Upper lobe of left lung (tissue), 6 donors: Measurements from ENCODE around the gene CR1L. TPM values are rescaled to one million over a fixed set of nuclear protein-coding genes. Genes with fewer than 3 reads are reported as not detected.
"Not testable (repeated sequence)": the region's sequence is repeated elsewhere in the genome, so short reads cannot be mapped to it uniquely, and the experiment has no call there.

ENCODE experiments used
- ATAC-seq, 2 donors: fragments of 200-7000 bp; cut with Tn5 transposase; one replicate each; pipeline ENCODE4 v1.9.1; 2022; ENCODE audit warnings: mild to moderate bottlenecking in 2 of 2, moderate library complexity in 2 of 2; ENCODE audit not compliant: low FRiP score in 2 of 2
- DNase-seq, 2 donors: peaks; one replicate each; pipeline ENCODE4 v3.0.0-alpha.2; 2019 to 2020
- H3K27ac ChIP-seq, 4 donors: fragments of 200-600 bp; sonication (generic); one replicate each; pipeline ENCODE4 v1.5.1; 2016 to 2019
- H3K27me3 ChIP-seq, 4 donors: fragments of 200-600 bp; sonication (generic); one replicate each; pipeline ENCODE4 v1.5.1; 2017 to 2019
- H3K36me3 ChIP-seq, 4 donors: fragments of 200-600 bp; sonication (generic); one replicate each; pipeline ENCODE4 v1.5.1; 2016 to 2019
- H3K4me1 ChIP-seq, 4 donors: fragments of 200-600 bp; sonication (generic); one replicate each; pipeline ENCODE4 v1.5.1; 2018 to 2019
- H3K4me3 ChIP-seq, 4 donors: fragments of 200-600 bp; sonication (generic); one replicate each; pipeline ENCODE4 v1.5.1; 2017 to 2019; ENCODE audit warnings: mild to moderate bottlenecking in 2 of 4, moderate library complexity in 1 of 4
- H3K9me3 ChIP-seq, 4 donors: fragments of 200-600 bp; sonication (generic); one replicate each; pipeline ENCODE4 v1.5.1; 2018 to 2019
- EP300 ChIP-seq, 4 donors: sonication (generic); formaldehyde crosslinking; IDR thresholded peaks; one replicate each; pipeline ENCODE4 v1.5.1; 2017; ENCODE audit warnings: antibody characterized with exemption in 4 of 4, control low read depth in 2 of 4
- POLR2A ChIP-seq, 4 donors: fragments of 450-650 bp; IDR thresholded peaks; one replicate each; pipeline ENCODE4 v1.5.1; 2016 to 2017; ENCODE audit warnings: antibody characterized with exemption in 4 of 4, mild to moderate bottlenecking in 2 of 4
- POLR2AphosphoS5 ChIP-seq, 2 donors: sonication (generic); formaldehyde crosslinking; IDR thresholded peaks; one replicate each; pipeline ENCODE4 v1.5.1; 2017; ENCODE audit warnings: antibody characterized with exemption in 2 of 2
- WGBS, 2 donors: methylation state at CpG; one replicate each; pipeline ENCODE4 v1.1.5; 2017 to 2018; 5-methylcytosine and 5-hydroxymethylcytosine counted together
- total RNA-seq, 6 donors: library from RNA; depleted of rRNA in 4 of 6; stranded (reverse); fragments of >200 nt in 4 of 6; gene quantifications; one replicate each; pipeline versions ENCODE4 v1.1.0 to v1.2.1, GENCODE V29; 2016 to 2021
- TF ChIP-seq, protein P1 (sequence below), 6 experiments: fragments of 450-650 bp in 4 of 6; fragments of 200-600 bp in 2 of 6; sonication (generic) in 2 of 6; IDR thresholded peaks; one replicate each; pipeline ENCODE4 v1.5.1; 2016 to 2019; ENCODE audit warnings: antibody characterized with exemption in 6 of 6
- donor health status: DM: no; HTN: no; CAD: no; lungs with moderate emphysema.
- donor health status: DM: no; HTN: yes; CAD: no; lungs with severe emphysema.

The CR1L gene
- total RNA-seq, 6 donors from 2014 or later = 0.30 to 1.0 TPM; not detected in 4

DNA sequence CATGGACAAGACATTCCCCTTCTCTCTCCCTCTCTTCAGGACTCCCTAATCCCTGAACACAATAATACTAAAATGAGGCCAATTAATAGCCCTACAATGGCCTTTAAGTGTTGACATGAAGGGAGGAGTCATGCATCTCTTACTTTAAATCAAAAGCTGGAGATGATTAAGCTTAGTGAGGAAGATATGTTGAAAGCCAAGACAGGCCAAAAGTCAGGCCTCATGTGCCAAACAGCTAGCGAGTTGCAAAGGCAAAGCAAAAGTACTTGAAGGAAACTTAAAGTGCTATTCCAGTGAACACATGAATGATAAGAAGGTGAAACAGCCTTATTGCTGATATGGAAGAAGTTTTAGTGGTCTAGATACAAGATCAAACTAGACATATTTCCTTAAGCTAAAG lies 57.4 kb downstream of the CR1L start:
- TF ChIP-seq EP300 (IDR thresholded peaks at IDR 0.05) (no peak), POLR2A (IDR thresholded peaks at IDR 0.05) (no peak), POLR2AphosphoS5 (IDR thresholded peaks at IDR 0.05) (no peak)
- TF ChIP-seq, protein P1, sequence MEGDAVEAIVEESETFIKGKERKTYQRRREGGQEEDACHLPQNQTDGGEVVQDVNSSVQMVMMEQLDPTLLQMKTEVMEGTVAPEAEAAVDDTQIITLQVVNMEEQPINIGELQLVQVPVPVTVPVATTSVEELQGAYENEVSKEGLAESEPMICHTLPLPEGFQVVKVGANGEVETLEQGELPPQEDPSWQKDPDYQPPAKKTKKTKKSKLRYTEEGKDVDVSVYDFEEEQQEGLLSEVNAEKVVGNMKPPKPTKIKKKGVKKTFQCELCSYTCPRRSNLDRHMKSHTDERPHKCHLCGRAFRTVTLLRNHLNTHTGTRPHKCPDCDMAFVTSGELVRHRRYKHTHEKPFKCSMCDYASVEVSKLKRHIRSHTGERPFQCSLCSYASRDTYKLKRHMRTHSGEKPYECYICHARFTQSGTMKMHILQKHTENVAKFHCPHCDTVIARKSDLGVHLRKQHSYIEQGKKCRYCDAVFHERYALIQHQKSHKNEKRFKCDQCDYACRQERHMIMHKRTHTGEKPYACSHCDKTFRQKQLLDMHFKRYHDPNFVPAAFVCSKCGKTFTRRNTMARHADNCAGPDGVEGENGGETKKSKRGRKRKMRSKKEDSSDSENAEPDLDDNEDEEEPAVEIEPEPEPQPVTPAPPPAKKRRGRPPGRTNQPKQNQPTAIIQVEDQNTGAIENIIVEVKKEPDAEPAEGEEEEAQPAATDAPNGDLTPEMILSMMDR (IDR thresholded peaks at IDR 0.05) = no peak
- no peak for ATAC-seq
- no peaks in the 10 kb centered on the region for H3K27me3 ChIP-seq
- no peak overlapping the region for H3K27ac ChIP-seq
- H3K9me3 ChIP-seq = no peaks in the 10 kb centered on the region
- DNase-seq = no peak
- WGBS, 2 donors = 59 to 67% methylated on average over 1 of the region's 1 CpG
- no peak overlapping the region for H3K4me3 ChIP-seq
- H3K36me3 ChIP-seq = no peaks in the 10 kb centered on the region
- H3K4me1 ChIP-seq = no peaks in the 10 kb centered on the region

DNA sequence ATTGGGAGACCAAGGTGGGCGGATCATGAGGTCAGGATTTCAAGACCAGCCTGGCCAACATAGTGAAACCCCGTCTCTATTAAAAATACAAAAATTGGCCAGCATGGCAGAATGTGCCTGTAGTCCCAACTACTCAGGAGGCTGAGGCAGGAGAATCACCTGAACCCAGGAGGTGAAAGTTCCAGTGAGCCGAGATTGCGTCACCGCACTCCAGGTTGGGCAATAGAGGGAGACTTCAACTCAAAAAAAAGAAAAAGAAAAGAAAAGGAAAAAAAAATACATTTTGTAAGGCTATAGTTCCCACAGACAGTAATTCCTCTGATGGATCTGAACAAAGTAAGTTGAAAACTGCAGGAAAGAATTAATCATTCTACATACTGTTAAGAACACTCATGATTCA lies 58.8 kb downstream of the CR1L start:
- no peaks in the 10 kb centered on the region for H3K27me3 ChIP-seq
- 88 to 98% methylated on average over 5 of the region's 5 CpGs for WGBS, 2 donors
- no peaks in the 10 kb centered on the region for H3K36me3 ChIP-seq
- no peak overlapping the region for H3K27ac ChIP-seq
- TF ChIP-seq EP300 (IDR thresholded peaks at IDR 0.05) (no peak), POLR2A (IDR thresholded peaks at IDR 0.05) (no peak), POLR2AphosphoS5 (IDR thresholded peaks at IDR 0.05) (no peak)
- TF ChIP-seq, protein P1 (IDR thresholded peaks at IDR 0.05) = no peak
- ATAC-seq (no peak), DNase-seq (no peak)
- H3K4me3 ChIP-seq = no peak overlapping the region
- no peaks in the 10 kb centered on the region for H3K9me3 ChIP-seq
- no peaks in the 10 kb centered on the region for H3K4me1 ChIP-seq

DNA sequence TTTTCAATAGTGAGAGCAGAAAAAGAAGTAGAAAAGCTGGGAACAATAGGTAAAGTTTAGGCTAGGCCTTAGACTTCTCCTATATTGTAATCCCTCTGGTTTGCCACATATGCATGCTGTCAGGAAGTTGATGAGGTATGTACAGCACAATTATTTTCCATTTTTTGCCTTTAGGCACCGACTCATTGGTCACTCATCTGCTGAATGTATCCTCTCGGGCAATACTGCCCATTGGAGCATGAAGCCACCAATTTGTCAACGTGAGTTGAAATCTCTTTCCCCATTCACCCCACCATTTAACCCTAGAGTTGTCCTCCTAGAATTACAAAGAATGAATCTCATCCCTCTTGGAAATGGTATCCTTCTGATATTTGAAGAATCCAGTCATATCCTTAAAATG lies 63.1 kb downstream of the CR1L start:
- not testable (repeated sequence) for H3K4me3 ChIP-seq, H3K4me1 ChIP-seq, H3K27me3 ChIP-seq, H3K36me3 ChIP-seq, H3K27ac ChIP-seq, H3K9me3 ChIP-seq, ATAC-seq, DNase-seq
- 68 to 76% methylated on average over 3 of the region's 3 CpGs for WGBS, 2 donors

DNA sequence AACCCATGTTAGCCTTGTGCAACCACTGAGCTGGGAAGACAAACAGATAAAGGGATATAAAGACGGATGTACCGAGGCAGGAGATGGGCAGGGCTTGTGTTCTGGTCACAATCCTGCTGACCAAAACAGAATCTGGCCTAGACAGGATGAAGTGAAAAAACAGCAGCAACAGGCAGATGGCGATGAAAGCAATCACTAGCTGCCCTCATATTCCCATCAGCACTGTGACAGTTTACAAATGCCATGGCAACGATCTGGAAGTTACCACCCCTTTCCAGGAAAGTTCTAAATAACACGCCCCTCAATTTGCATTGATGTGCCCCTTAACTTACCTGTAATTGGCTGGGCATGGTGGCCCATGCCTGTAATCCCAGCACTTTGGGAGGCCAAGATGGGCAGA lies 66.4 kb downstream of the CR1L start:
- WGBS, 2 donors = 46 to 54% methylated on average over 5 of the region's 5 CpGs
- no peak for ATAC-seq
- DNase-seq = no peak
- H3K4me3 ChIP-seq = no peak overlapping the region
- no peak overlapping the region for H3K27ac ChIP-seq
- H3K4me1 ChIP-seq = no peaks in the 10 kb centered on the region
- no peaks in the 10 kb centered on the region for H3K9me3 ChIP-seq
- H3K27me3 ChIP-seq = no peaks in the 10 kb centered on the region
- H3K36me3 ChIP-seq = no peaks in the 10 kb centered on the region
- TF ChIP-seq EP300 (IDR thresholded peaks at IDR 0.05) (no peak), POLR2A (IDR thresholded peaks at IDR 0.05) (no peak), POLR2AphosphoS5 (IDR thresholded peaks at IDR 0.05) (no peak)
- TF ChIP-seq, protein P1 (IDR thresholded peaks at IDR 0.05) = peak in 1 of 6 experiments; percentile 22

DNA sequence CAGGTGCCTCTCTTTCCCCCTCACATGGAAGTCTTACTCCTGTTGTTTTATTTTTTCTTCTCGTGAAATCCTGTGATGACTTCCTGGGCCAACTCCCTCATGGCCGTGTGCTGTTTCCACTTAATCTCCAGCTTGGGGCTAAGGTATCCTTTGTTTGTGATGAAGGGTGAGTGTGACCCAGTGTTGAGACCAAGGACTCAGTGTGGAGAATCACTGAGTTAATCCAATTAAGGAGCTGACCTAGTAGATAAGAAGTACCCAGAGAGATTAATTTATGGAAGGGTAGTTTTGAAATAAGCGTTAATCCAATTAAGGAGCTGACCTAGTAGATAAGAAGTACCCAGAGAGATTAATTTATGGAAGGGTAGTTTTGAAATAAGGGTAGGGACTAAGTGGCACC lies 67.8 kb downstream of the CR1L start:
- 59 to 90% methylated on average over 3 of the region's 3 CpGs for WGBS, 2 donors
- not testable (repeated sequence) for ATAC-seq, H3K27me3 ChIP-seq, H3K27ac ChIP-seq, H3K4me3 ChIP-seq, H3K4me1 ChIP-seq, DNase-seq, H3K9me3 ChIP-seq, H3K36me3 ChIP-seq

DNA sequence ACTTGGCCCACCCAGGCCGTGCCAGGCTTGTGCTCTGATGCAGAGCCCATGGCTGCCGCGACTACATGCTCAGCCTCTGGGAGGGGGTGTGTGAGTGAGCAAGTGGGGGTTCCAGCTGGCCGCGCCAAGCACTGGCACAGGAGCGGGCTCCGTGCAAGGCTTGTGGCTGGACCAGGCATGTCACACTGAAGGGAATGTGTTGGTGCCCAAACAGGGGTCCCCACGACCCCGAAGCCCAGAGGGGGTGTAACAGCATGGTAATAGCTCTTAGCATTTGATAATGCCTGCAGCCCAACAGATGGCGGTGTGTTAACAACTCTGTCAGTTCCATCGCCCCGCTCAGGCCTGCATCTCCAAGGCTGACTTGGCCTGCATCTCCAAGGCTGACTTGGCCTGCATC lies 68.6 kb downstream of the CR1L start:
- WGBS, 2 donors = 87 to 97% methylated on average over 10 to 12 of the region's 12 CpGs
- H3K9me3 ChIP-seq = no peaks in the 10 kb centered on the region
- no peaks in the 10 kb centered on the region for H3K4me1 ChIP-seq
- ATAC-seq = peak in 1 of 2 donors; percentile 37
- TF ChIP-seq EP300 (IDR thresholded peaks at IDR 0.05) = no peak
- no peak for TF ChIP-seq POLR2A (IDR thresholded peaks at IDR 0.05)
- TF ChIP-seq POLR2AphosphoS5 (IDR thresholded peaks at IDR 0.05) = no peak
- TF ChIP-seq, protein P1 (IDR thresholded peaks at IDR 0.05) = no peak
- H3K36me3 ChIP-seq = no peaks in the 10 kb centered on the region
- peak in 1 of 2 donors; percentile 68 for DNase-seq
- H3K27me3 ChIP-seq = no peaks in the 10 kb centered on the region
- H3K27ac ChIP-seq = no peak overlapping the region
- H3K4me3 ChIP-seq = no peak overlapping the region
